ENCODE measurements around the gene FSTL5. TPM values are rescaled to one million over a fixed set of nuclear protein-coding genes. Genes with fewer than 3 reads are reported as not detected.

Gene FSTL5
- total RNA-seq, 1 experiment from 2014 or later: not detected

GRCh38 chr4:161714931-161715330 lies 448.9 kb downstream of the FSTL5 start:
- intact Hi-C loops (cut with micrococcal nuclease): no loop called here
- Histone ChIP-seq H3K36me3 (ENCODE audit: control insufficient read depth in 1 of 2, insufficient read depth in 2 of 2, low read length in 2 of 2) (no peaks in the 10 kb centered on the region), H3K4me1 (ENCODE audit: control insufficient read depth in 1 of 2, insufficient read depth in 2 of 2, low read length in 2 of 2) (peaks cover 0 to 11% of the 10 kb centered on the region in 2 experiments; a peak in 2 of 4 replicates), H3K9me3 (ENCODE audit: control insufficient read depth in 1 of 2, insufficient read depth in 1 of 2, low read depth in 1 of 2, low read length in 2 of 2) (no peaks in the 10 kb centered on the region), H3K79me2 (ENCODE audit: insufficient read depth, low read length) (no peaks in the 10 kb centered on the region), H3K27me3 (ENCODE audit: insufficient read depth, low read length) (no peaks in the 10 kb centered on the region), H3K9ac (ENCODE audit: low read length) (no peak overlapping the region), H3K4me3 (replicated peaks in 1 of 2; ENCODE audit: low read depth in 1 of 2, low read length in 2 of 2) (no peak overlapping the region), H3K4me2 (ENCODE audit: low read length) (no peak overlapping the region), H2AFZ (ENCODE audit: low read depth, low read length, poor library complexity, severe bottlenecking) (peak overlapping the region; percentile 34), H4K20me1 (ENCODE audit: insufficient read depth) (no peaks in the 10 kb centered on the region), H3K9me2 (ENCODE audit: insufficient read depth) (no peaks in the 10 kb centered on the region; the same call in 1 of the 2 replicates), H3K27ac (ENCODE audit: low read depth, low read length) (no peak overlapping the region)
- ATAC-seq: no peak
- TF ChIP-seq REST (IDR thresholded peaks at IDR 0.05; ENCODE audit: low read depth): no peak
- no peak for TF ChIP-seq POLR2AphosphoS5 (IDR thresholded peaks at IDR 0.05; ENCODE audit: low read depth, low read length)
- POLR2A ChIA-PET: no interaction called here
- BruUV-seq (replicated peaks): no TSS peak
- CTCF ChIA-PET: no interaction called here
- DNase-seq (ENCODE audit: low read depth, low spot score): no peak
- RAD21 ChIA-PET (ENCODE audit: low non-redundant PET in 1 of 2, low total read pairs in 2 of 2, uncharacterized antibody in 2 of 2, unreplicated experiment in 2 of 2): no interaction called here

GRCh38 chr4:161714022-161714751 lies 449.6 kb downstream of the FSTL5 start:
- Histone ChIP-seq H3K9me3 (ENCODE audit: control insufficient read depth in 1 of 2, insufficient read depth in 1 of 2, low read depth in 1 of 2, low read length in 2 of 2) (no peaks in the 10 kb centered on the region), H3K27me3 (ENCODE audit: insufficient read depth, low read length) (no peaks in the 10 kb centered on the region), H4K20me1 (ENCODE audit: insufficient read depth) (no peaks in the 10 kb centered on the region), H3K27ac (ENCODE audit: low read depth, low read length) (no peak overlapping the region), H3K36me3 (ENCODE audit: control insufficient read depth in 1 of 2, insufficient read depth in 2 of 2, low read length in 2 of 2) (no peaks in the 10 kb centered on the region), H3K9ac (ENCODE audit: low read length) (no peak overlapping the region), H3K9me2 (ENCODE audit: insufficient read depth) (no peaks in the 10 kb centered on the region; the same call in 1 of the 2 replicates), H3K4me1 (ENCODE audit: control insufficient read depth in 1 of 2, insufficient read depth in 2 of 2, low read length in 2 of 2) (peaks cover 0 to 11% of the 10 kb centered on the region in 2 experiments; a peak in 2 of 4 replicates), H3K79me2 (ENCODE audit: insufficient read depth, low read length) (no peaks in the 10 kb centered on the region), H2AFZ (ENCODE audit: low read depth, low read length, poor library complexity, severe bottlenecking) (peak overlapping the region; percentile 87), H3K4me2 (ENCODE audit: low read length) (peak overlapping the region; percentile 32), H3K4me3 (replicated peaks in 1 of 2; ENCODE audit: low read depth in 1 of 2, low read length in 2 of 2) (no peak overlapping the region)
- ATAC-seq (peak; percentile 61; the same call in 1 of the 2 replicates), DNase-seq (ENCODE audit: low read depth, low spot score) (peak; percentile 18)
- BruUV-seq (replicated peaks): no TSS peak
- TF ChIP-seq SIN3A (IDR thresholded peaks at IDR 0.05; ENCODE audit: low read depth): no peak
- no peak for TF ChIP-seq SRF (IDR thresholded peaks at IDR 0.05; ENCODE audit: low read depth)
- TF ChIP-seq EZH2phosphoT487 (IDR thresholded peaks at IDR 0.05; ENCODE audit: borderline replicate concordance): no peak
- peak; percentile 38; the same call in 1 of the 2 replicates for TF ChIP-seq JUND (IDR thresholded peaks at IDR 0.05)
- TF ChIP-seq POLR2AphosphoS5 (IDR thresholded peaks at IDR 0.05; ENCODE audit: low read depth, low read length): no peak
- no peak for TF ChIP-seq CBX3 (IDR thresholded peaks at IDR 0.05; ENCODE audit: low read depth)
- TF ChIP-seq YY1 (IDR thresholded peaks at IDR 0.05; ENCODE audit: extremely low read depth, insufficient replicate concordance, low read depth, low read length): no peak
- TF ChIP-seq FOSL1 (IDR thresholded peaks at IDR 0.05; ENCODE audit: low read depth): peak; percentile 49; the same call in 1 of the 2 replicates
- TF ChIP-seq, protein P1, sequence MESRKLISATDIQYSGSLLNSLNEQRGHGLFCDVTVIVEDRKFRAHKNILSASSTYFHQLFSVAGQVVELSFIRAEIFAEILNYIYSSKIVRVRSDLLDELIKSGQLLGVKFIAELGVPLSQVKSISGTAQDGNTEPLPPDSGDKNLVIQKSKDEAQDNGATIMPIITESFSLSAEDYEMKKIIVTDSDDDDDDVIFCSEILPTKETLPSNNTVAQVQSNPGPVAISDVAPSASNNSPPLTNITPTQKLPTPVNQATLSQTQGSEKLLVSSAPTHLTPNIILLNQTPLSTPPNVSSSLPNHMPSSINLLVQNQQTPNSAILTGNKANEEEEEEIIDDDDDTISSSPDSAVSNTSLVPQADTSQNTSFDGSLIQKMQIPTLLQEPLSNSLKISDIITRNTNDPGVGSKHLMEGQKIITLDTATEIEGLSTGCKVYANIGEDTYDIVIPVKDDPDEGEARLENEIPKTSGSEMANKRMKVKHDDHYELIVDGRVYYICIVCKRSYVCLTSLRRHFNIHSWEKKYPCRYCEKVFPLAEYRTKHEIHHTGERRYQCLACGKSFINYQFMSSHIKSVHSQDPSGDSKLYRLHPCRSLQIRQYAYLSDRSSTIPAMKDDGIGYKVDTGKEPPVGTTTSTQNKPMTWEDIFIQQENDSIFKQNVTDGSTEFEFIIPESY (IDR thresholded peaks at IDR 0.05; ENCODE audit: extremely low read depth, insufficient replicate concordance, low read length): no peak
- TF ChIP-seq MAX (IDR thresholded peaks at IDR 0.05): no peak
- no peak for TF ChIP-seq RAD21 (IDR thresholded peaks at IDR 0.05; ENCODE audit: low read depth)
- no peak for TF ChIP-seq TCF7L2 (IDR thresholded peaks at IDR 0.05; ENCODE audit: borderline replicate concordance, extremely low read depth, insufficient read depth, insufficient read length)
- POLR2A ChIA-PET: no interaction called here
- intact Hi-C loops (cut with micrococcal nuclease): no loop called here
- RAD21 ChIA-PET (ENCODE audit: low non-redundant PET in 1 of 2, low total read pairs in 2 of 2, uncharacterized antibody in 2 of 2, unreplicated experiment in 2 of 2): no interaction called here
- CTCF ChIA-PET: no interaction called here
